Measurements from ENCODE around the gene TLCD5.

- TF ChIP-seq CTCF (IDR thresholded peaks at IDR 0.05) (no peak), POLR2AphosphoS5 (IDR thresholded peaks at IDR 0.05) (peak; percentile 64 to 85 (median 71)), POLR2A (IDR thresholded peaks at IDR 0.05) (peak in 1 of 4 donors; percentile 56), EP300 (IDR thresholded peaks at IDR 0.05) (no peak)
Observed at GRCh38 chr11:120335908-120336640, 11.0 kb downstream of the TLCD5 start, which contains the start of gene ARHGEF12.

All from stomach (tissue), 4 donors.